ENCODE results near the gene TNNT3. TPM values are rescaled to one million over a fixed set of nuclear protein-coding genes. Genes with fewer than 3 reads are reported as not detected.

Gene TNNT3
- total RNA-seq, 2 donors from 2014 or later, result 4.5 to 8.4 TPM

DNA sequence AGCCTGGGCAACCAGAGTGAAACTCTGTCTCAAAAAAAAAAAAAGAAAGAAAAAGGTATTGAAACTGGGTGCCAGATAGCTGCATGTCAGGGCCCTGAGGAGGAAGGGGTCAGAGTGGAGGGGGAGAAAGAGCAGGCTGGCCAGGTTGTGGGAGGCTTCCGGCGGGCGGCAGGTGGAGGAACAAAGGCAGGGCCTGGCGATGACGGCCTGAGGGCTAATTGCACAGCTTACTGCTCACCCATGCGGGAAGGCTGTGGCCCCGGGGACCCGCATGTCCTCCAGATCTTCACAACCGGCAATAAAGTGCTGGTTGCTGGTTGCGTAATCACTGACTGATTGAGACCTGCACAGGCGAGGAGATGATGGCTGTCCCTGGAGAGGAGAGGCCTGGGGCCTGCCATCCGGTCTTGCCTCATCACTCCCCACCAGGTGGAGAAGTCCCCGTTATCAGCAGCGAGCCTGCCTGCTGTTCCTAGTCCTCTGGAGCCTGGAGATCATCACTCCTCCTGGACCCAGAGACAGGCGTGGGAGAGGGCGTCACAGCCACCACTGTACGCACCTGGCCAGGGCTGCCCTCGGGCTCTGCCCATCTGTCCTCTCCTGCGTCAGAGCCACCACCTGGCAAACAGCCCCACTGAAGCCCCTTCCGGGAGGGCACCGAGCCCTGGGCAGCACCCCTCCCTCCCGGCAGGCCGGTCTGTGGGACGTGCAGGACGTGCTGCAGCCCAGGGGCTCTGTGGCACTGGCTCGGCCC, 59.4 kb downstream of the TNNT3 start:
- Histone ChIP-seq H3K27ac (no peak overlapping the region), H3K4me3 (no peak overlapping the region), H3K27me3 (replicated peaks; ENCODE audit: insufficient read depth) (no peaks in the 10 kb centered on the region), H3K4me1 (replicated peaks) (no peaks in the 10 kb centered on the region), H3K36me3 (no peaks in the 10 kb centered on the region), H3K9me3 (no peaks in the 10 kb centered on the region)
- intact Hi-C loops (cut with DNase I), result no loop called here
- TF ChIP-seq, protein P1, sequence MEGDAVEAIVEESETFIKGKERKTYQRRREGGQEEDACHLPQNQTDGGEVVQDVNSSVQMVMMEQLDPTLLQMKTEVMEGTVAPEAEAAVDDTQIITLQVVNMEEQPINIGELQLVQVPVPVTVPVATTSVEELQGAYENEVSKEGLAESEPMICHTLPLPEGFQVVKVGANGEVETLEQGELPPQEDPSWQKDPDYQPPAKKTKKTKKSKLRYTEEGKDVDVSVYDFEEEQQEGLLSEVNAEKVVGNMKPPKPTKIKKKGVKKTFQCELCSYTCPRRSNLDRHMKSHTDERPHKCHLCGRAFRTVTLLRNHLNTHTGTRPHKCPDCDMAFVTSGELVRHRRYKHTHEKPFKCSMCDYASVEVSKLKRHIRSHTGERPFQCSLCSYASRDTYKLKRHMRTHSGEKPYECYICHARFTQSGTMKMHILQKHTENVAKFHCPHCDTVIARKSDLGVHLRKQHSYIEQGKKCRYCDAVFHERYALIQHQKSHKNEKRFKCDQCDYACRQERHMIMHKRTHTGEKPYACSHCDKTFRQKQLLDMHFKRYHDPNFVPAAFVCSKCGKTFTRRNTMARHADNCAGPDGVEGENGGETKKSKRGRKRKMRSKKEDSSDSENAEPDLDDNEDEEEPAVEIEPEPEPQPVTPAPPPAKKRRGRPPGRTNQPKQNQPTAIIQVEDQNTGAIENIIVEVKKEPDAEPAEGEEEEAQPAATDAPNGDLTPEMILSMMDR (IDR thresholded peaks at IDR 0.05), result no peak
- TF ChIP-seq POLR2AphosphoS5 (IDR thresholded peaks at IDR 0.05) (no peak), POLR2A (IDR thresholded peaks at IDR 0.05) (no peak)
- WGBS, result no CpG with 5 or more reads among the region's 26 CpGs
- DNase-seq (ENCODE audit: low spot score), result no peak

DNA sequence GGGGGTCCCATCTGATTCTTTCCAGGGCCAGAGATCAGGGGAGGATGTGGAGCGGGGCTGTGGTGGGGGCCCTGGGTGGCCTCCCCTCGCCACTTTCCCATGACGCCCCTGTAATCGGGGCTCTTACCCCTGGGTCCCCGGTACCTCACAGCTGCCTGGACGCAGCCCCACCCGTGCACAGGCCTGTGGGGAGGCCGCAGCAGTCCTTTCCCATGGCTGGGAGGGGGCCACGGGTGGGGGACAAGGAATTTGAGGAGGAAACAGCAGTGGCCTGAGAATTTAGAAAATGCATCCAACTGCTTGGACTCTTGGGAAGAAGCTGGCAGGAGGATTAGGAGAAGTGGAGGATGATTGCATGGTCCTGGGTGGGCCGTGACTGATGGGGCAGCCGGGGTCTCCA, 60.1 kb downstream of the TNNT3 start:
- no peak for DNase-seq (ENCODE audit: low spot score)
- Histone ChIP-seq H3K9me3 (no peaks in the 10 kb centered on the region), H3K36me3 (no peaks in the 10 kb centered on the region), H3K27me3 (replicated peaks; ENCODE audit: insufficient read depth) (no peaks in the 10 kb centered on the region), H3K4me1 (replicated peaks) (no peaks in the 10 kb centered on the region), H3K4me3 (no peak overlapping the region), H3K27ac (no peak overlapping the region)
- intact Hi-C loops (cut with DNase I), result no loop called here
- TF ChIP-seq POLR2A (IDR thresholded peaks at IDR 0.05) (no peak), POLR2AphosphoS5 (IDR thresholded peaks at IDR 0.05) (no peak)
- TF ChIP-seq, protein P1 (IDR thresholded peaks at IDR 0.05), result no peak
- no CpG with 5 or more reads among the region's 11 CpGs for WGBS

DNA sequence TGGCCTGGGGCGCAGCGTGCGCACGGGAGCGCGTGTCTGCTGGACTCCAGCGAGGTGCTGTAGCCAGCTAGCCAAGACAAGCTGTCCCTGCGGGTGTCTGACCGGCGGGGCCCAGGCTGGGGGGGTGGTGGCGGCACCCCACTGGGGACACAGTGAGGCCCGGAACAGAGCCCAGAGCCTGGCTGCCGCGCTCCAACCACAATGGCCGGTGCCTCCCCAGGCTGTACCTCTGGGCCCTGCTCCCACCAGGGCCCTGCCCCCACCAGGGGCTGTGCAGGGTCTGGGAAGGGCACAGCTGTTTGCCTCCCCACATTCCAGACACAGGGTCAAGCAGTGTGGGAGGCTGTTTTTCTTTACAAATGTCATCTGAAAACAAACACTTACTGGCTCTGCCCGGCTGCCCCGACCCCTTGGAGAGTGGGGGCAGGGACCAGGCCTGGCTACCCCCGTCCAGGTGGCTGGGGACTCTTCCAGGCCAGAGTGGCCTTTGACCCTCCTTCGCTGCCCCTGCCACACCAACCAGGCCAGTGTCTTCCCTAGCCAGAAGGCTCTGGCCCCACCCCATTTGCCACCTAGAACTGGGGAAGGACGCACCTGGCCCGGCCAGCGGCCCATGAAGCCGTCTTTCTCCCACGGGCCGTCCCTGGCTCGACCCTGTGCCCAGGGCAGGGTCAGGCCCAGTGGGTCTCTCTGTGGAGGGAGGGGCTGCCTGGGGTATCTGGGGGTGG, 63.5 kb downstream of the TNNT3 start:
- no peaks in the 10 kb centered on the region for H3K9me3 ChIP-seq
- TF ChIP-seq POLR2AphosphoS5 (IDR thresholded peaks at IDR 0.05) (no peak), POLR2A (IDR thresholded peaks at IDR 0.05) (no peak)
- TF ChIP-seq, protein P1 (IDR thresholded peaks at IDR 0.05), result no peak
- DNase-seq (ENCODE audit: low spot score), result no peak
- H3K4me3 ChIP-seq, result no peak overlapping the region
- H3K4me1 ChIP-seq (replicated peaks), result no peaks in the 10 kb centered on the region
- intact Hi-C loops (cut with DNase I), result no loop called here
- H3K27me3 ChIP-seq (replicated peaks; ENCODE audit: insufficient read depth), result no peaks in the 10 kb centered on the region
- no CpG with 5 or more reads among the region's 26 CpGs for WGBS
- no peak overlapping the region for H3K27ac ChIP-seq
- no peaks in the 10 kb centered on the region for H3K36me3 ChIP-seq

DNA sequence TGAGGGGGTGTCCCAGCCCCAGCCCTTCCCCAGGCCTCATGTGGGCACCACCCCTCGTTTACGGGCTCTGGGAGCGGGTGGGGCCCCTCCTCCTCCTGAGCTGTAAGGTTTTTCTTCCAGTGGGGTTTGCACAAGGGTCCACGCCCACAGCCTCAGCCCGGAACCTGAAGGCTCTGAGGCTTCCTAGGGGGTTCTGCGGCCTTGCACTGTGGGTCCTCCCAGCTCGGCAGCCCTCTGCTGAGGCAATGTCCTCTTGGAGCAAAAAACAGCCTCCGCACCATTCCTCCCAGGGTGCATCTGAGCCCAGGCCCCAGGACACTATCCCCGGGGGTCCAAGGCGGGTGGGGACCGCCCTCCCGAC, 64.1 kb downstream of the TNNT3 start:
- WGBS, result 80% methylated on average over 7 of the region's 12 CpGs
- no peak for DNase-seq (ENCODE audit: low spot score)

More for the DNA sequence above, 64.1 kb downstream of the TNNT3 start:
- intact Hi-C loops (cut with DNase I), result no loop called here
- no peak overlapping the region for H3K27ac ChIP-seq
- no peak overlapping the region for H3K4me3 ChIP-seq
- H3K4me1 ChIP-seq (replicated peaks), result no peaks in the 10 kb centered on the region
- H3K27me3 ChIP-seq (replicated peaks; ENCODE audit: insufficient read depth), result no peaks in the 10 kb centered on the region
- no peaks in the 10 kb centered on the region for H3K36me3 ChIP-seq
- no peaks in the 10 kb centered on the region for H3K9me3 ChIP-seq
- TF ChIP-seq POLR2AphosphoS5 (IDR thresholded peaks at IDR 0.05), result no peak
- TF ChIP-seq, protein P1 (IDR thresholded peaks at IDR 0.05), result no peak
- no peak for TF ChIP-seq POLR2A (IDR thresholded peaks at IDR 0.05)

Measured in prostate gland (tissue), 2 donors.